HFF-Myc (cell line): ENCODE data around the gene GSG1L.

Experiments used
- DNase-seq: peaks from one replicate; pipeline ENCODE4 v3.0.0-alpha.2; 2011; ENCODE audit warnings: low read depth; ENCODE audit errors: extremely low read depth
- H3K4me3 ChIP-seq: replicated peaks from 2 replicates; pipeline ENCODE4 v1.5.1; 2011; ENCODE audit warnings: low read depth, mild to moderate bottlenecking, control low read depth, low read length
- TF ChIP-seq, protein P1 (sequence below): IDR thresholded peaks from 2 replicates; pipeline ENCODE4 v1.5.1; 2012; ENCODE audit warnings: mild to moderate bottlenecking, low read depth, low read length, control low read depth; ENCODE audit errors: missing control alignments

The GSG1L gene

GRCh38 chr16:28040039-28040438, 23.5 kb downstream of the GSG1L start:
- TF ChIP-seq, protein P1, sequence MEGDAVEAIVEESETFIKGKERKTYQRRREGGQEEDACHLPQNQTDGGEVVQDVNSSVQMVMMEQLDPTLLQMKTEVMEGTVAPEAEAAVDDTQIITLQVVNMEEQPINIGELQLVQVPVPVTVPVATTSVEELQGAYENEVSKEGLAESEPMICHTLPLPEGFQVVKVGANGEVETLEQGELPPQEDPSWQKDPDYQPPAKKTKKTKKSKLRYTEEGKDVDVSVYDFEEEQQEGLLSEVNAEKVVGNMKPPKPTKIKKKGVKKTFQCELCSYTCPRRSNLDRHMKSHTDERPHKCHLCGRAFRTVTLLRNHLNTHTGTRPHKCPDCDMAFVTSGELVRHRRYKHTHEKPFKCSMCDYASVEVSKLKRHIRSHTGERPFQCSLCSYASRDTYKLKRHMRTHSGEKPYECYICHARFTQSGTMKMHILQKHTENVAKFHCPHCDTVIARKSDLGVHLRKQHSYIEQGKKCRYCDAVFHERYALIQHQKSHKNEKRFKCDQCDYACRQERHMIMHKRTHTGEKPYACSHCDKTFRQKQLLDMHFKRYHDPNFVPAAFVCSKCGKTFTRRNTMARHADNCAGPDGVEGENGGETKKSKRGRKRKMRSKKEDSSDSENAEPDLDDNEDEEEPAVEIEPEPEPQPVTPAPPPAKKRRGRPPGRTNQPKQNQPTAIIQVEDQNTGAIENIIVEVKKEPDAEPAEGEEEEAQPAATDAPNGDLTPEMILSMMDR, result no peak
- H3K4me3 ChIP-seq, result no peak overlapping the region
- DNase-seq, result no peak

DNA sequence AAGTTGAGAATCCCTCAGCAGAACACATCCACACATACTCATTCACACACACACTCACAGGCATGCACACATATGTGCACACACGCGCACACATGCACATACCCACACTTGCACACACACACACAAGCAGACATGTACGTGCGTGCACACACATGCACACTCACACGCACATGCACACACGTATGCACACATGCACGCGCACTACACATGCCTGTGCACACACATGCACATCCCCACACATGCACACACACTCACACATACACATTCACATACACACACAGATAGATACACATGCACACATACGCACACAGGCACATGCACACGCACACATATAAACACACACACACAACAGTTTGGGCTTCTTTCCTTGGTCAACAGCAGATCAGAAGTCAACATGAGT, 24.0 kb downstream of the GSG1L start:
- TF ChIP-seq, protein P1, result no peak
- no peak overlapping the region for H3K4me3 ChIP-seq
- DNase-seq, result no peak

DNA sequence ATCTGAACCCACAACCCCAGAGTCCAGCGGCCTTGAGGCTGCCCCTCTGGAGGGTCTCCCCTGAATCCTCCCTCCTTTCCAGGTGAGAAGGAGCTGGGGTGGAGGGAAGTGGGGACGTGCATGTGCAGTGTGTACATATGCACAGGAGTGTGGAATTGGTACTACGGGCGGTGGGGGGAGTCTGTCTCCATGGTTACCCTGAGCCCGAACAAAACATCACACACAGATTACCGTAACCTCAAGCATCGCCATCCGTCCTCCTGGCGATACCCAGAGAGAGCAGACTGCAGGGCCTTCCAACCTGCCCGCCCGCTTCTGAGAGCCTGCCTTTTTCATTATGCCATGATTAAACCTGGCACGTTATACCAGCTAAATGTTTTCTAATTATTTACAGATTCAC, 25.1 kb downstream of the GSG1L start:
- TF ChIP-seq, protein P1, result no peak
- DNase-seq, result no peak
- no peak overlapping the region for H3K4me3 ChIP-seq

DNA sequence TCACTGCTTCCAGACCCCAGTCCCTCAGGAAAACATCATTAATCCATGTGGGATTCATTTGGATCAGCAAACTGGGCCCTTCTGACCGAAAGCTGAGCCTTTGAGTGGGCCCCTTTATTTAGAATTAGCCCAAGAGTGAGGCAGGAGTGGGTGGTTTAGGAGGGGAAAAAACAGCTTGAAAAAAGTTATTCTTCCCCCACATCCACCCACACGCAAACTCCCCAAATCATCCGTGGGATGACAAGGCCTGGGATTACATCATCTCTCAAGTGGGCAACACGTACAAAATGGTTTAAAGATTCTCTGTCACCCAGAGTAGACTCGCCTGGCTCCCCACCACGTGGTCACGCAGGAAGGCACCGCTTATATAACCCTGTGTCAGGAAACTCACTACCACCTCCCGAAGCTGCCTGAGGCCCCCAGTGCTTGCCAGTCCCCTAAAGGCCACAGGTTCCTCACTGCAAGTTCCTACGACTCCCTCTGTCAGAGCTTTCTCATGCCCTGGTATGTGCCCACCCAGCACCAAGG, 27.6 kb downstream of the GSG1L start:
- DNase-seq, result no peak
- TF ChIP-seq, protein P1, result no peak

GRCh38 chr16:28033870-28034269, 29.6 kb downstream of the GSG1L start:
- TF ChIP-seq, protein P1, result no peak
- DNase-seq, result no peak
- no peak overlapping the region for H3K4me3 ChIP-seq

More for the DNA sequence above, 27.6 kb downstream of the GSG1L start:
- no peak overlapping the region for H3K4me3 ChIP-seq

DNA sequence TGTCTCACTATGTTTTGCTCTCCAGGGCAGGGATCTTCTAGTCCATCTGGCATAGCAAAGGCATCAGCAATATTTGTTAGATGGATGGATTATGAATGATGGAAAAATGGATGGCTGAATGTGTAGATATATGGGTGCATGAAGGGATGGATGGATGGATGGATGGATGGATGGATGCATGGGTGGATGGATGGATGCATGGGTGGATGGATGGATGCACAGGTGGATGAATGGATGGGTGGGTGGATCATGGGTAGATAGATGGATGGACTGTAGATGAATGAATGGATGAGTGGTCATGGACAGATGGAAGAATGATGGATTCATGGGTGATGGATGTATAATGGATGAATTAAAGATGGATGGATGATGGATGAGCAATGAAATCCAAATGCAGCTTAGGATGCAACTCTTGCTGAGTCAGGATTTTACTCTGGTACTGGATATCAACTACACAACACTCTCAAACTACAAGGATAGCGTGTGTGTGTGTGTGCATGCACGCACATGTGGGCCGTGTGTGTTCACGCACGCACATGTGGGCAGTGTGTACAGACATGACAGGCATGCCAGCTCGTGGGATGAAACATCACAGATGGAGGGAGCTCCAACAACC, 34.0 kb downstream of the GSG1L start:
- no peak for DNase-seq
- TF ChIP-seq, protein P1, result no peak
- H3K4me3 ChIP-seq, result no peak overlapping the region

DNA sequence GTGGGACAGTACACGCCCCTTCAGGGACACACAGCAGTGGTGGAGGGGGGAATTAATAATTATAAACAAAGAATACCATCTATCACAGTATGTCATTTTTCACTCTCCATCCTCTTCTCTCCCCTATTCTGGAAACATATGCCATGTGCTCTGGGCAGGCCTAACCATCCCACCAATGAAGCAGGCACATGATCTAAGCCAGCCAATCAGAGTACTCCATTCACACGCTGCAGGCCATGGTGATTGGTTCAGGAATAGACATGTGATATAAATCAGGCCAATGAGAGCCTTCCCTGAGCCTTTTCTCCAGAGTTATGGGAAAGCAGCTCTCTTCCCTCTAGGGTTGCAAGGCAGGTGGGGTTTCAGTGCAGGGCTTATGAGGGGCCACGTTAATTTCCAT, 36.5 kb downstream of the GSG1L start:
- no peak for DNase-seq
- H3K4me3 ChIP-seq, result no peak overlapping the region
- TF ChIP-seq, protein P1, result no peak
